C4-2B (cell line): Measurements from ENCODE around the gene LHX5.

Experiments
- H3K27ac ChIP-seq: fragments of 450-650 bp; 2 replicates; pipeline ENCODE4 v1.5.1; 2017
- CTCF ChIP-seq: fragments of 450-650 bp; conservative IDR thresholded peaks from 2 replicates; pipeline ENCODE4 v1.5.1; 2017; ENCODE audit warnings: mild to moderate bottlenecking
- ZFX ChIP-seq: fragments of 450-650 bp; IDR thresholded peaks from 2 replicates; pipeline ENCODE4 v1.6.1; 2017

LHX5 gene

GRCh38 chr12:113472191-113473121, 785 bp upstream of the LHX5 start:
- TF ChIP-seq ZFX (no peak), CTCF (no peak)

GRCh38 chr12:113470871-113471618, 626 bp downstream of the LHX5 start:
- TF ChIP-seq ZFX (no peak), CTCF (no peak)
- no peak overlapping the region for H3K27ac ChIP-seq

More at GRCh38 chr12:113472191-113473121, 785 bp upstream of the LHX5 start:
- H3K27ac ChIP-seq, result no peak overlapping the region

GRCh38 chr12:113469949-113470743, 1.5 kb downstream of the LHX5 start:
- TF ChIP-seq CTCF (no peak), ZFX (no peak)
- no peak overlapping the region for H3K27ac ChIP-seq

GRCh38 chr12:113469224-113469948, 2.3 kb downstream of the LHX5 start:
- no peak for TF ChIP-seq CTCF
- no peak overlapping the region for H3K27ac ChIP-seq

- TF ChIP-seq ZFX, result no peak
- no peak for TF ChIP-seq CTCF
- no peak overlapping the region for H3K27ac ChIP-seq
These were observed 3.1 kb downstream of the LHX5 start for GRCh38 chr12:113468365-113469223.
